K562 (cell line): ENCODE measurements around the gene CCDC85B. TPM values are rescaled to one million over a fixed set of nuclear protein-coding genes. Genes with fewer than 3 reads are reported as not detected.

Experiments
- ARID2 ChIP-seq: fragments of 450-650 bp; IDR thresholded peaks from 2 replicates; pipeline ENCODE4 v1.6.1; 2017; ENCODE audit warnings: antibody characterized with exemption, mild to moderate bottlenecking
- BHLHE40 ChIP-seq: IDR thresholded peaks from 2 replicates; pipeline ENCODE4 v1.6.1; 2011; ENCODE audit warnings: low read length, improper control_type of control experiment
- DNMT1 ChIP-seq: fragments of 450-650 bp; IDR thresholded peaks from 2 replicates; pipeline ENCODE4 v1.6.1; 2016; ENCODE audit warnings: antibody characterized with exemption, mild to moderate bottlenecking
- ELF1 ChIP-seq: fragments of 200-800 bp; sonication (Bioruptor generic); IDR thresholded peaks from 2 replicates; pipeline ENCODE4 v1.6.1; 2016; ENCODE audit warnings: missing genetic modification characterization, missing compliant biosample characterization
- GABPB1 ChIP-seq: sonication (generic); formaldehyde crosslinking; IDR thresholded peaks from 2 replicates; pipeline ENCODE4 v1.8.0; 2022; ENCODE audit warnings: mild to moderate bottlenecking, missing genetic modification reagents
- GATAD2A ChIP-seq: fragments of 450-650 bp; IDR thresholded peaks from 2 replicates; pipeline ENCODE4 v1.6.1; 2017
- HCFC1 ChIP-seq: IDR thresholded peaks from 2 replicates; pipeline ENCODE4 v1.6.1; 2012; ENCODE audit warnings: low read depth, low read length, improper control_type of control experiment
- HLTF ChIP-seq: fragments of 450-650 bp; IDR thresholded peaks from 2 replicates; pipeline ENCODE4 v1.6.1; 2016
- KDM1A ChIP-seq, 2 experiments: fragments of 450-650 bp; IDR thresholded peaks; 2 replicates each; pipeline ENCODE4 v1.6.1; 2016; ENCODE audit warnings: mild to moderate bottlenecking in 2 of 2
- KHSRP ChIP-seq: fragments of 450-650 bp; IDR thresholded peaks from 2 replicates; pipeline ENCODE4 v1.6.1; 2017
- NFE2 ChIP-seq: IDR thresholded peaks from 2 replicates; pipeline ENCODE4 v1.6.1; 2014; ENCODE audit warnings: antibody characterized with exemption, low read depth
- NFIC ChIP-seq: fragments of 450-650 bp; IDR thresholded peaks from 2 replicates; pipeline ENCODE4 v1.6.1; 2017; ENCODE audit warnings: mild to moderate bottlenecking, inconsistent platforms
- NR3C1 ChIP-seq: sonication (generic); formaldehyde crosslinking; IDR thresholded peaks from 2 replicates; pipeline ENCODE4 v1.8.1; 2022; ENCODE audit warnings: missing genetic modification reagents
- PHF8 ChIP-seq: fragments of 200-600 bp; sonication (generic); IDR thresholded peaks from 2 replicates; pipeline ENCODE4 v1.6.1; 2012; ENCODE audit warnings: mixed run types, mild to moderate bottlenecking, inconsistent platforms, low read length, moderate library complexity, borderline replicate concordance
- RAD51 ChIP-seq: fragments of 450-650 bp; IDR thresholded peaks from 2 replicates; pipeline ENCODE4 v1.7.1; 2016; ENCODE audit warnings: low read depth, mild to moderate bottlenecking, borderline replicate concordance
- RB1 ChIP-seq: fragments of 450-650 bp; IDR thresholded peaks from 2 replicates; pipeline ENCODE4 v1.6.1; 2017; ENCODE audit warnings: low read depth, mild to moderate bottlenecking
- SIN3A ChIP-seq, 2 experiments: fragments of 150-350 bp in 1 of 2; IDR thresholded peaks; 2 replicates each; pipeline ENCODE4 v1.6.1; 2011 to 2016; ENCODE audit warnings: borderline replicate concordance in 2 of 2, low read depth in 2 of 2, low read length in 2 of 2, mild to moderate bottlenecking in 2 of 2, moderate library complexity in 2 of 2; ENCODE audit not compliant: control insufficient read depth in 1 of 2
- SRSF7 ChIP-seq: fragments of 200-400 bp; formaldehyde crosslinking; optimal IDR thresholded peaks from 2 replicates; pipeline ENCODE3; 2017; ENCODE audit warnings: mild to moderate bottlenecking, low read depth, low read length
- ZFX ChIP-seq: sonication (generic); formaldehyde crosslinking; IDR thresholded peaks from 2 replicates; pipeline ENCODE4 v1.8.0; 2022; ENCODE audit warnings: mild to moderate bottlenecking, missing genetic modification reagents, moderate library complexity
- ZNF263 ChIP-seq: sonication (generic); formaldehyde crosslinking; IDR thresholded peaks from 2 replicates; pipeline ENCODE4 v1.8.0; 2022; ENCODE audit warnings: mild to moderate bottlenecking, missing genetic modification reagents, borderline replicate concordance
- ZNF431 ChIP-seq: sonication (generic); formaldehyde crosslinking; IDR thresholded peaks from 2 replicates; pipeline ENCODE4 v1.8.0; 2022; ENCODE audit warnings: mild to moderate bottlenecking, missing genetic modification reagents
- ZNF707 ChIP-seq: fragments of 250-450 bp; sonication (Bioruptor Pico); conservative IDR thresholded peaks from 2 replicates; pipeline ENCODE4 v1.8.0; 2022; ENCODE audit warnings: inconsistent platforms, mild to moderate bottlenecking, moderate library complexity
- polyA plus RNA-seq, 8 experiments: library from polyadenylated mRNA; depleted of rRNA in 4 of 8; stranded (reverse) in 5 of 8; unstranded in 3 of 8; fragments of >200 nt; fragmentation: Nextera tagmentation in 2 of 8; fragmentation: Illumina TruSeq in 1 of 8; extraction: Ambion mirVana in 2 of 8; extraction: Trizol in 1 of 8; gene quantifications; 2 replicates each; pipeline versions ENCODE4 v1.2.1 to v1.2.3, GENCODE V29; 2011 to 2014; ENCODE audit warnings: inconsistent platforms in 1 of 8, missing spikeins in 1 of 8
- total RNA-seq, 7 experiments: library from RNA; depleted of rRNA in 6 of 7; stranded (reverse); fragments of >200 nt in 6 of 7; fragmentation: Illumina TruSeq in 2 of 7; extraction: Trizol in 2 of 7; gene quantifications; 2 replicates each; pipeline versions ENCODE4 v1.2.1 to v1.2.3, GENCODE V29; 2011 to 2021; ENCODE audit warnings: low replicate concordance in 1 of 7
- TF ChIP-seq, protein P1 (sequence below): fragments of 250-450 bp; sonication (Bioruptor Pico); IDR thresholded peaks from 2 replicates; pipeline ENCODE4 v1.9.0; 2021; ENCODE audit warnings: mild to moderate bottlenecking, inconsistent platforms
- TF ChIP-seq, protein P2 (sequence below): fragments of 200-400 bp; formaldehyde crosslinking; IDR thresholded peaks from 2 replicates; pipeline ENCODE4 v1.6.1; 2017; ENCODE audit warnings: mild to moderate bottlenecking, low read depth, low read length, moderate library complexity
- TF ChIP-seq, protein P3 (sequence below): IDR thresholded peaks from 2 replicates; pipeline ENCODE4 v1.6.1; 2016; ENCODE audit warnings: missing genetic modification characterization, missing compliant biosample characterization

The CCDC85B gene
- total and polyA plus RNA-seq, 9 of the 15 experiments (the other 6 are each of a cell fraction or from before 2014, with no cell fraction given), result 0.14 to 138 (median 6.2) TPM

DNA sequence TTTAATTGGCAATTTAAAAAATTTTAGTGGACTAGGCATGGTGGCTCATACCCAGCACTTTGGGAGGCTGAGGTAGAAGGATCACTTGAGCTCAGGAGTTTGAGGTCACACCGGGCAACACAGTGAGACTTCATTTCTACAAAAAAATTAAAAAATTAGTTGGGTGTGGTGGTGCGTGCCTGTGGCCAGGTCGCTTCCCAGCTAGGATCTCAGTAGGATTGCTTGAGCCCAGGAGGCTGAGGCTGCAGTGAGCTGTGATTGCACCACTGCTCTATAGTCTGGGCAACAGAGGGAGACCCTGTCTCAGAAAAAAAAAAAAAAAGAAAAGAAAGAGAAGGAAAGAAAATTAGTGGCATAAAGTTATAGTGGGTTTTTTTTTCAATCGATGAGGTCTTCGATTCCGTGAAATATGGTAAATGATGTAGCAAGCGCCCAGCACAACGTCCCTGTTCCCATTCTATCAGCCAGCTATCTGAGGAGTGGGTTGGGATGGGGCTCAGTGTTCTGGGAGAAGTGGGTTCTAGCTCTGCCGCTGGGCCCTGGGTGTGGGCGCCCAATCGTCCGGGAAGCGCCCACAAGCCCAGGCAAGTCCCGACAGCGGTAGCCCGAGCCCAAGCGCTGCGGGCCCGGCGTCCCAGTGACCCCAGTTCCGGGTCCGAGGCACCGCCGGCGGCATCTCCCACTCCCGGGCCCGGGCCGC is 8.3 kb downstream of the CCDC85B start (continued):
- 0 out of 4 replicates have a peak, but pooled peaks of 1 of the 2 experiments have one; percentile 83 for TF ChIP-seq SIN3A (IDR thresholded peaks at IDR 0.05; ENCODE audit: borderline replicate concordance in 2 of 2, control insufficient read depth in 1 of 2, low read depth in 2 of 2, low read length in 2 of 2)
- TF ChIP-seq ZFX (CRISPR knock-in tag), result peak; percentile 92
- no peak for TF ChIP-seq ZNF263 (CRISPR knock-in tag)
- no peak for TF ChIP-seq ARID2
- no peak for TF ChIP-seq KDM1A (IDR thresholded peaks at IDR 0.05)
- no peak for TF ChIP-seq HCFC1
- TF ChIP-seq ELF1, result peak; percentile 92
- TF ChIP-seq GATAD2A, result no peak
- TF ChIP-seq ZNF431 (CRISPR knock-in tag), result no peak
- TF ChIP-seq, protein P1, sequence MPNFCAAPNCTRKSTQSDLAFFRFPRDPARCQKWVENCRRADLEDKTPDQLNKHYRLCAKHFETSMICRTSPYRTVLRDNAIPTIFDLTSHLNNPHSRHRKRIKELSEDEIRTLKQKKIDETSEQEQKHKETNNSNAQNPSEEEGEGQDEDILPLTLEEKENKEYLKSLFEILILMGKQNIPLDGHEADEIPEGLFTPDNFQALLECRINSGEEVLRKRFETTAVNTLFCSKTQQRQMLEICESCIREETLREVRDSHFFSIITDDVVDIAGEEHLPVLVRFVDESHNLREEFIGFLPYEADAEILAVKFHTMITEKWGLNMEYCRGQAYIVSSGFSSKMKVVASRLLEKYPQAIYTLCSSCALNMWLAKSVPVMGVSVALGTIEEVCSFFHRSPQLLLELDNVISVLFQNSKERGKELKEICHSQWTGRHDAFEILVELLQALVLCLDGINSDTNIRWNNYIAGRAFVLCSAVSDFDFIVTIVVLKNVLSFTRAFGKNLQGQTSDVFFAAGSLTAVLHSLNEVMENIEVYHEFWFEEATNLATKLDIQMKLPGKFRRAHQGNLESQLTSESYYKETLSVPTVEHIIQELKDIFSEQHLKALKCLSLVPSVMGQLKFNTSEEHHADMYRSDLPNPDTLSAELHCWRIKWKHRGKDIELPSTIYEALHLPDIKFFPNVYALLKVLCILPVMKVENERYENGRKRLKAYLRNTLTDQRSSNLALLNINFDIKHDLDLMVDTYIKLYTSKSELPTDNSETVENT (CRISPR knock-in tag), result no peak
- no peak for TF ChIP-seq NFIC
- TF ChIP-seq DNMT1, result no peak
- TF ChIP-seq, protein P2, sequence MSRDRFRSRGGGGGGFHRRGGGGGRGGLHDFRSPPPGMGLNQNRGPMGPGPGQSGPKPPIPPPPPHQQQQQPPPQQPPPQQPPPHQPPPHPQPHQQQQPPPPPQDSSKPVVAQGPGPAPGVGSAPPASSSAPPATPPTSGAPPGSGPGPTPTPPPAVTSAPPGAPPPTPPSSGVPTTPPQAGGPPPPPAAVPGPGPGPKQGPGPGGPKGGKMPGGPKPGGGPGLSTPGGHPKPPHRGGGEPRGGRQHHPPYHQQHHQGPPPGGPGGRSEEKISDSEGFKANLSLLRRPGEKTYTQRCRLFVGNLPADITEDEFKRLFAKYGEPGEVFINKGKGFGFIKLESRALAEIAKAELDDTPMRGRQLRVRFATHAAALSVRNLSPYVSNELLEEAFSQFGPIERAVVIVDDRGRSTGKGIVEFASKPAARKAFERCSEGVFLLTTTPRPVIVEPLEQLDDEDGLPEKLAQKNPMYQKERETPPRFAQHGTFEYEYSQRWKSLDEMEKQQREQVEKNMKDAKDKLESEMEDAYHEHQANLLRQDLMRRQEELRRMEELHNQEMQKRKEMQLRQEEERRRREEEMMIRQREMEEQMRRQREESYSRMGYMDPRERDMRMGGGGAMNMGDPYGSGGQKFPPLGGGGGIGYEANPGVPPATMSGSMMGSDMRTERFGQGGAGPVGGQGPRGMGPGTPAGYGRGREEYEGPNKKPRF, result peak; percentile 80; the same call in 1 of the 2 replicates
- peak; percentile 50; the same call in 1 of the 2 replicates for TF ChIP-seq PHF8
- TF ChIP-seq NFE2, result no peak
- no peak for TF ChIP-seq NR3C1 (CRISPR knock-in tag)
- no peak for TF ChIP-seq ZNF707 (CRISPR knock-in tag)
- no peak for TF ChIP-seq BHLHE40
- TF ChIP-seq GABPB1, result no peak; the same call in 1 of the 2 replicates
- TF ChIP-seq RAD51, result no peak
- TF ChIP-seq KHSRP, result no peak
- TF ChIP-seq, protein P3, sequence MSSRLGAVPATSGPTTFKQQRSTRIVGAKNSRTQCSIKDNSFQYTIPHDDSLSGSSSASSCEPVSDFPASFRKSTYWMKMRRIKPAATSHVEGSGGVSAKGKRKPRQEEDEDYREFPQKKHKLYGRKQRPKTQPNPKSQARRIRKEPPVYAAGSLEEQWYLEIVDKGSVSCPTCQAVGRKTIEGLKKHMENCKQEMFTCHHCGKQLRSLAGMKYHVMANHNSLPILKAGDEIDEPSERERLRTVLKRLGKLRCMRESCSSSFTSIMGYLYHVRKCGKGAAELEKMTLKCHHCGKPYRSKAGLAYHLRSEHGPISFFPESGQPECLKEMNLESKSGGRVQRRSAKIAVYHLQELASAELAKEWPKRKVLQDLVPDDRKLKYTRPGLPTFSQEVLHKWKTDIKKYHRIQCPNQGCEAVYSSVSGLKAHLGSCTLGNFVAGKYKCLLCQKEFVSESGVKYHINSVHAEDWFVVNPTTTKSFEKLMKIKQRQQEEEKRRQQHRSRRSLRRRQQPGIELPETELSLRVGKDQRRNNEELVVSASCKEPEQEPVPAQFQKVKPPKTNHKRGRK (tag), result peak; percentile 32; the same call in 1 of the 2 replicates
- peak; percentile 78; the same call in 1 of the 2 replicates for TF ChIP-seq RB1
- TF ChIP-seq SRSF7, result peak; percentile 39
- no peak for TF ChIP-seq HLTF
